ENCODE results near the gene QPCT.

The QPCT gene

GRCh38 chr2:37366773-37367172, 22.3 kb downstream of the QPCT start:
- TF ChIP-seq, protein P1, sequence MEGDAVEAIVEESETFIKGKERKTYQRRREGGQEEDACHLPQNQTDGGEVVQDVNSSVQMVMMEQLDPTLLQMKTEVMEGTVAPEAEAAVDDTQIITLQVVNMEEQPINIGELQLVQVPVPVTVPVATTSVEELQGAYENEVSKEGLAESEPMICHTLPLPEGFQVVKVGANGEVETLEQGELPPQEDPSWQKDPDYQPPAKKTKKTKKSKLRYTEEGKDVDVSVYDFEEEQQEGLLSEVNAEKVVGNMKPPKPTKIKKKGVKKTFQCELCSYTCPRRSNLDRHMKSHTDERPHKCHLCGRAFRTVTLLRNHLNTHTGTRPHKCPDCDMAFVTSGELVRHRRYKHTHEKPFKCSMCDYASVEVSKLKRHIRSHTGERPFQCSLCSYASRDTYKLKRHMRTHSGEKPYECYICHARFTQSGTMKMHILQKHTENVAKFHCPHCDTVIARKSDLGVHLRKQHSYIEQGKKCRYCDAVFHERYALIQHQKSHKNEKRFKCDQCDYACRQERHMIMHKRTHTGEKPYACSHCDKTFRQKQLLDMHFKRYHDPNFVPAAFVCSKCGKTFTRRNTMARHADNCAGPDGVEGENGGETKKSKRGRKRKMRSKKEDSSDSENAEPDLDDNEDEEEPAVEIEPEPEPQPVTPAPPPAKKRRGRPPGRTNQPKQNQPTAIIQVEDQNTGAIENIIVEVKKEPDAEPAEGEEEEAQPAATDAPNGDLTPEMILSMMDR (IDR thresholded peaks at IDR 0.05; ENCODE audit: insufficient read depth, missing control alignments), result no peak
- FAIRE-seq, result no peak
- no peak for DNase-seq (ENCODE audit: insufficient read length, low spot score)

DNA sequence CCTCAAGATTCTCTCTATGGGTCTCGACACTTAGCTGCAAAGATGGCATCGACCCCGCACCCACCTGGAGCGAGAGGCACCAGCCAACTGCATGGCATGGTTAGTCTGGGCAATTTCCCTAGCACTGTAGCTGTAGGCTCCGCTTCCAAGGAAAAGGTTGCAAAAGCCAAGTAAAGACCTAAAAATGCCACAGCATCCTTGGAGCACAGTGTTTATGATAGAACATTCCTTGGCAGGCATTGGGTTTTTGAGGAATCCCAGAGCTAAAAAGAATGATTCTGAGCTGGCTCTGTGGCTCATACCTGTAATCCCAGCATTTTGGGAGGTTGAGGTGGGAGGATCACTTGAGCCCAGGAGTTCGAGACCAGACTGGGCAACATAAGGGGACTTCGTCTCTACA, 22.9 kb downstream of the QPCT start:
- DNase-seq (ENCODE audit: insufficient read length, low spot score), result no peak
- FAIRE-seq, result no peak

GRCh38 chr2:37367984-37368383, 23.6 kb downstream of the QPCT start:
- FAIRE-seq (no peak), DNase-seq (ENCODE audit: insufficient read length, low spot score) (no peak)
- TF ChIP-seq, protein P1 (IDR thresholded peaks at IDR 0.05; ENCODE audit: insufficient read depth, missing control alignments), result no peak

More for the DNA sequence above, 22.9 kb downstream of the QPCT start:
- TF ChIP-seq, protein P1 (IDR thresholded peaks at IDR 0.05; ENCODE audit: insufficient read depth, missing control alignments), result no peak

DNA sequence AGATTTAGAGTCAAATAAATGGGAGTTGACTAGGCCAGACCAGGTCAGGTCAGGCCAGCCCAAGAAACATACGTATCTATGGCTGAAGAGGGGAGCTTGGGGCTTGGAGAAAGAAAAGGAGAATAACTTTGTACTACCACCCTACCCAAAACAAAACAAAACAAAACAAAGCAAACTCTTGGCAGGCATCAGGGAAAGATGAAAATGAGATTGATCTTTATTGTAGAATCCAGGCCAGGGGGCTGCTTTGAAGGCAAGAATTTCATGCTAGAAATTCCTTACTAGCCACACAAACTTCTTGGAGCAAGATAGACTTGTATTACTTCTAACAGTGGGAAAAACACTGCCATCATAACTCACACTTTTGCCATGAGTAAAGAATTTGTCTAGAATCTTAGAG, 26.2 kb downstream of the QPCT start:
- TF ChIP-seq, protein P1 (IDR thresholded peaks at IDR 0.05; ENCODE audit: insufficient read depth, missing control alignments), result no peak
- FAIRE-seq (no peak), DNase-seq (ENCODE audit: insufficient read length, low spot score) (no peak)

- no peak for DNase-seq (ENCODE audit: insufficient read length, low spot score)
- FAIRE-seq, result no peak
- TF ChIP-seq, protein P1 (IDR thresholded peaks at IDR 0.05; ENCODE audit: insufficient read depth, missing control alignments), result no peak
Observed at GRCh38 chr2:37372000-37372399, 27.6 kb downstream of the QPCT start.

GRCh38 chr2:37375741-37376288, 31.4 kb downstream of the QPCT start:
- DNase-seq (ENCODE audit: insufficient read length, low spot score) (no peak), FAIRE-seq (no peak)
- TF ChIP-seq, protein P1 (IDR thresholded peaks at IDR 0.05; ENCODE audit: insufficient read depth, missing control alignments), result no peak

DNA sequence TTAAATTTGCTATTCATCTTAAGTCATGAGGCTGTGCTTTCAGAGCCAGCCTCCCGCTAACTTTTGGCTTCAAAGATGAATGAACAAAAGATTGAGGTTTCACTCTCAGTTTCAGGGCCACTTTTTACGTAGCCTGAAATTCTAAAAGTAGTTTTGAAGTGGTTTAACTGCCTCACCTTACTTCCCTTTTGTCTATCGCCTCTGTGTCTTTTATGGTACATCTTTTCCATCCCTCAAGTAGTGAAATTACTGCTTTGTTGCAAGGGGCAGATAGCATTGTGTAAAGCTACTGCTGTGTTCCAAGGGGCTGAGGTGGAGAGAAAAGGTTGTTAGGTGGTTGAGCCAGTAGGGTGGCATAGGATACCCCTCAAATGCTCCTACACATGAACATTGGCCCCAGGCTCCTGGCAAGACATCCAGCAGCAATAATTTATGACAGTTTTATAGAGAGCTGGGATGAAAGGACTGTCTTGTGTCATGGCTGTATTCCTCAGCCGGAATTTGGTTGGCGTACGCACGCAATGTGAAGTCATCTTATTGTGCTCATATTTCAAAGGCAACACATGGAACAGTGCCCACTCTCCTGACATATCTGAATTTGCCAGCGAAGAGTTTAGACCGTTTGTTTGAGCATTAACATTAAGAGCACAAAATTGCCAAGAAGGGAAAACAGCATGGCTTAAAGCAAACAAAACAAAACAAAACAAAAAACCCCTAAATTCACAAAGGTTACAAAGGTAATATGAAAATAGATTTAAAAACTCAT, 32.2 kb downstream of the QPCT start:
- TF ChIP-seq, protein P1 (IDR thresholded peaks at IDR 0.05; ENCODE audit: insufficient read depth, missing control alignments), result no peak
- no peak for DNase-seq (ENCODE audit: insufficient read length, low spot score)
- no peak for FAIRE-seq
